ENCODE measurements around the gene DUSP22.

DUSP22 gene

DNA sequence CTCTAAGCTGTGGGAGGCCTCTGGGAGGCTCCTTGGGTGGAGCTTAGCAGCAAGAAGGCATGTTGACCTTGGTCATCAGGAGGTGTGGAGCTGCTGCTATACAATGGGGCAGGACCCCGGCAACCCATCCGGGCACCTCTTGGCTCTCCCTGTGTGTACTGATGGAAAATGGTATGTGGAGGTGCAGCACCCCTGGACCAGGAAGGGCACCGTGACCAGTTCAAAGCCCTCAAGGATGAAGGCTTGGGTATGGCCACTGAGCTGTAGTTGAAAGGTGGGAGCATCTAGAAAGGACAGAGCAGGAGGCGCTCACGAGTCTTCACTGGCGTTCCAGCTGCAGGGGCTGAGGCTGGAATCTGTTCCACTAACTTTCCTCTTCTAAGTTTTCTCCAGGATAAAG is 92.6 kb downstream of the DUSP22 start:
- peaks cover 16% of the 10 kb centered on the region for H3K27me3 Mint-ChIP-seq
- peaks cover 13% of the 10 kb centered on the region for H3K4me1 Mint-ChIP-seq
- no peak overlapping the region for H3K4me3 Mint-ChIP-seq
- H3K36me3 Mint-ChIP-seq (ENCODE audit: low read depth) = no peaks in the 10 kb centered on the region
- no peak for DNase-seq
- no peak overlapping the region for H3K27ac Mint-ChIP-seq
- H3K9me3 Mint-ChIP-seq = no peaks in the 10 kb centered on the region
- no peak for ATAC-seq

DNA sequence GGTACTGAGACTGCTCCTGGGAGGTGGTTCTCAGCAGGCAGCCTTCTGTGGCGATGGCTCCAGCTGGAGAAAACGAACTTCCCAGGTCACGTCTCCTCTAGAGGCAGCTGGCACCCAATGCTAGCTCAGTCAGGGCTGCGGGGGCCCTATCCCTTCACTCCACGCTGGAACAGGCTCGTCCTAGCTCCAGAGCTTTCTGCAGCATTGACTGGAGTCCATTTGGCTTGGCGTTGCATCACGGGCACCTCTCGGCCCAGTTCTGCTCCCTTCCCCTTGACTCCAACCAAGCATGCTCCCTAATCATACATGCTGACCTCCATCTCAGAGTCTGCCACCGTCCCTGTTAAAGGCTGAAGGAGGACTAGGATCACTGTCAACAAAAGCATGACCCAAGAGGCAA is 93.3 kb downstream of the DUSP22 start:
- Mint-ChIP-seq H3K4me1 (peaks cover 19% of the 10 kb centered on the region), H3K36me3 (ENCODE audit: low read depth) (no peaks in the 10 kb centered on the region), H3K9me3 (no peaks in the 10 kb centered on the region), H3K27me3 (peaks cover 13% of the 10 kb centered on the region), H3K4me3 (no peak overlapping the region), H3K27ac (no peak overlapping the region)
- DNase-seq (no peak), ATAC-seq (no peak)

DNA sequence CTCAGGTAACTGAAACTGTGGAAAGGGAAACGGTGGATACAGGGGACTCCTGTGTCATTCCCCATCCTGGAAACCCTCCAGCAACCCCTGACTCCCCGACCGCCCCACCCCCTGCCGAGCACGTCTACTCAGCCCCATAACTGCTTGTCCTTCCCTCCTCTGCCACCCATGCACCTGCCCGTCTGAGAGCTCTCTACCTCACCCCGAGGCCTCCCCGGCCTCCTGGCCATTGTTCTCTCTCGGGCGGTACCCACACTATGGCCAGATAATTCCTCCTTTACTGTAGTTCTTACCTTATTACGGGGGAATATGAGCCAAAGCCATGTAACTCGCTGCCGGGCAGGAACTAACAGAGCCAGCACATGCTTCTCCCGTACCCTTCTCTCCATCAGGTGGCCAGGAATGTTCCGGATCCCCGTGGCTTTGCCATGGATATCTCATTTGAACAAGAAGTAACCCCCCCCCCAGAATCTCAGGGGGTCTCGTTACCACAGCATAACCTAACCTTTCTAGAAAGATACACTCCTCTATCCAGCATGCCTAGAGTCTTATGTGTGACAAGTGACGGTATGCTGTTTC is 94.5 kb downstream of the DUSP22 start:
- H3K27ac Mint-ChIP-seq = no peak overlapping the region
- peaks cover 25% of the 10 kb centered on the region for H3K4me1 Mint-ChIP-seq
- ATAC-seq (no peak), DNase-seq (no peak)
- no peak overlapping the region for H3K4me3 Mint-ChIP-seq
- H3K9me3 Mint-ChIP-seq = no peaks in the 10 kb centered on the region
- peaks cover 10% of the 10 kb centered on the region for H3K27me3 Mint-ChIP-seq
- H3K36me3 Mint-ChIP-seq (ENCODE audit: low read depth) = peaks cover 2% of the 10 kb centered on the region

DNA sequence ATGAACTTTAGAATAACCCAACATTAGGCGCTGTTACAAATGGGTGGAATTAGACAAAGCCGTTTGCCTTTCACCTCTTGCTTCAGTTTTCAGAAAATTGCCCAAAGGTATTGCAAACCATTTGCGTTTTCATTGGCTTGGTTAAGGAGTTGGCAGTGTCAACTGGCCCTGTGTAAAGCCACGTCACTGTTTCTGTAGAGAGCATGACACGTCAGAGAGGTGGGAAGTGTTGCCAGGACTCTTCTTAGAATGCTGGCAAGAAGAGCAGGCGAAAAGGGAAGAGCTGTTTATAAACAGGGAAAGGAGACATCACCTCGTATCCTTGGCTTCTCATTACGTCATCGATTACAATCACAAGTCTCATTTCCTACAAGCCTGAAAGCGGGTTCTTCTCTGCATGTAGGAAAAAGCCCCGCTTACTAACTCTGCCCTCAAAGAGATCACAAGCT is 95.0 kb downstream of the DUSP22 start:
- H3K4me3 Mint-ChIP-seq = no peak overlapping the region
- no peak for DNase-seq
- peaks cover 5% of the 10 kb centered on the region for H3K27me3 Mint-ChIP-seq
- H3K9me3 Mint-ChIP-seq = no peaks in the 10 kb centered on the region
- no peak for ATAC-seq
- peaks cover 2% of the 10 kb centered on the region for H3K36me3 Mint-ChIP-seq (ENCODE audit: low read depth)
- no peak overlapping the region for H3K27ac Mint-ChIP-seq
- H3K4me1 Mint-ChIP-seq = peaks cover 23% of the 10 kb centered on the region

DNA sequence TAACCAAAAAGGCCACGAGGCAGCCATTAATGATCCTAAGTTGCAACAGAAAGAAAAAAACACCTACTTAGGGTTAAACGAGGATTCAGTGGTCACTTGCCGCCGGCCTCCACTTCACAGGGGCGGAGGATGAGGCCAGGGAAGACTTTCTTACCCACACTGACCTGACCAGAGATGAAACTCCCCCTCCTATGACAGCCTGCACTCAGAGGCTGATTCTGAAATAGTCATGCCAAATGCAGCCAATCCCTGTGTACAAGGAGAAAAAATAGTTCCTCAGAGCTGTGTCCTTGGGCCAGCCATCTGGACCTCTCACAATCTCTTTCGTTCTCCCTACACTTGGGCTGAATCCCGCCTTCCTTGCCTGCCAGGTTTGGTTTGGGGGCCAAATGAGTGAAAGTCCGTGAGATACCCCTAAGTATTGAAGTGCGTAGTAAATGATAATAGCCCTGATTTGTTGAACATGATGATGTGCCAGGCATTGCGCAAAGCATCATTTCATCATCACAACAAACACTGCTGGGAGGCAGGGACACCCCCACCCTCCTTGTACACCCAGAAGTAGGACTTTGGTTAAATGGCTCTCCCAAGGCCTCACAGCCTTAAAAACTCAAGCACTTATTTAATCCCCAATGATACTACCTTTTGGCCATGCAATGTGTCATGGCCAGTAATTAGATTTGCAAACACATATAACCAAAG is 96.1 kb downstream of the DUSP22 start:
- Mint-ChIP-seq H3K9me3 (no peaks in the 10 kb centered on the region), H3K4me3 (no peak overlapping the region)

DNA sequence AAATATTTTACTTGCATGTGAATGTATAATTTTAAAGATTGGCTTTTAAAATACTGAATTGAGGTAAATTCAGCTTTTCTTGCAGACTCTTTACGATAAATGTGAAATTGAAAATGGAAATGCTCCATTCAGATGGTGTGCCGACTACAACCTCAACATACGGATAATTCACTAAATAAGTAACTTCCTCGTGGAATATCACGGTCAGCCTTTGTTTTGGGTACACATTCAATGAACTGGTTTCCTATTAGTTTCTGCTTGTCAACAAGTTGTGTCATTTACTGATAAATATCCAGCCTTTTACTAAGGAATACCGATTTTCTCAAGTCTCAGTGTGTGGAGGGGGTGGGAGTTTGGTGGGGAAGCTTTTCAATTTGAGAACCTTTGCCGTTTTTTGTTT is 96.9 kb downstream of the DUSP22 start:
- DNase-seq = no peak
- H3K4me3 Mint-ChIP-seq = peak overlapping the region; percentile 87
- peak overlapping the region; percentile 91 for H3K27ac Mint-ChIP-seq
- H3K36me3 Mint-ChIP-seq (ENCODE audit: low read depth) = peaks cover 17% of the 10 kb centered on the region
- H3K4me1 Mint-ChIP-seq = peaks cover 29% of the 10 kb centered on the region
- no peak for ATAC-seq
- H3K9me3 Mint-ChIP-seq = no peaks in the 10 kb centered on the region
- H3K27me3 Mint-ChIP-seq = peaks cover 8% of the 10 kb centered on the region

More for the DNA sequence above, 96.1 kb downstream of the DUSP22 start:
- no peak for DNase-seq
- Mint-ChIP-seq H3K36me3 (ENCODE audit: low read depth) (peaks cover 10% of the 10 kb centered on the region), H3K4me1 (peaks cover 23% of the 10 kb centered on the region), H3K27ac (no peak overlapping the region), H3K27me3 (peaks cover 5% of the 10 kb centered on the region)
- ATAC-seq = no peak

DNA sequence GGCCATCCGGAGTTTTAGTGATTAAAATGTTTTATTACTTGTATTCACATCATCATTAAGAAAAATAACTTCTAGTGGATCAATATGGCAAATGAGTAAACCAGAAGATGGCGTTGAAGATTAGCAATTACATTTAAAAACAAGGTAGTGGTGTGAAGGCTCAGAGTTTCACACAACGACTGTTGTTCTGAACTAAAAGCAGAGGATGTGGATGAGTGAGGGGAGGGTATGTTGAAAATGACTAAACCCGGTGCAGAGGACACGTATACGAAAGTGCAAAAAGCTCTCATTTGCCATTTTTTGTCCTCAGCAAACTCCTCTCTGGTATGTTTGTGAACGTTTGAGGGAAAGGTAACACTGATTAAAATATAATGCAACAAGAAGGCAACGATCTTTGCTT is 97.3 kb downstream of the DUSP22 start:
- Mint-ChIP-seq H3K4me1 (peaks cover 31% of the 10 kb centered on the region), H3K4me3 (peak overlapping the region; percentile 87), H3K9me3 (no peaks in the 10 kb centered on the region), H3K27ac (peak overlapping the region; percentile 91), H3K36me3 (ENCODE audit: low read depth) (peaks cover 21% of the 10 kb centered on the region), H3K27me3 (peaks cover 8% of the 10 kb centered on the region)
- no peak for DNase-seq
- ATAC-seq = peak; percentile 60

DNA sequence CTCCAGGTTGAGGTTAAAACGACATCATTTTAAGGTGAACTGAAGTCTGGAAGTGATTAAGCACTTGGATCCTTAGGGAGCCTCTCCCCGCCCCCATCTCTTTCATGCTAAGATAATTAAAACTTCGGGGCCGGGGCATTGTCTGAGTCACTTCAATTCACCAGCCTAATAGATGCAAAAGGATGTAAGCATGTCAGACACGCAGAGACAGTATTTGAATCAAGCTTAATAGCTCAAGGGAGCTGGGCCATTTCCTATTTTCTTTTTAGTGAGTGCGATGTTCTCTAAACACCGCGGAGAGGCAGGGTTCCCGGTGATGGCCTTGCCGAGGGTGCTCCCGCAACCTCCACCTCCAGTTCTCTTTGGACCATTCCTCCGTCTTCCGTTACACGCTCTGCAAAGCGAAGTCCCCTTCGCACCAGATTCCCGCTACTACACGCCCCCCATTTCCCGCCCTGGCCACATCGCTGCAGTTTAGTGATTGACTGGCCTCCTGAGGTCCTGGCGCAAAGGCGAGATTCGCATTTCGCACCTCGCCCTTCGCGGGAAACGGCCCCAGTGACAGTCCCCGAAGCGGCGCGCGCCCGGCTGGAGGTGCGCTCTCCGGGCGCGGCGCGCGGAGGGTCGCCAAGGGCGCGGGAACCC is 98.7 kb downstream of the DUSP22 start:
- Mint-ChIP-seq H3K27ac (peak overlapping the region; percentile 91), H3K36me3 (ENCODE audit: low read depth) (peaks cover 35% of the 10 kb centered on the region), H3K9me3 (no peaks in the 10 kb centered on the region), H3K4me1 (peaks cover 45% of the 10 kb centered on the region), H3K27me3 (peaks cover 8% of the 10 kb centered on the region), H3K4me3 (peak overlapping the region; percentile 87)
- ATAC-seq = peak; percentile 15
- DNase-seq = peak; percentile 64

DNA sequence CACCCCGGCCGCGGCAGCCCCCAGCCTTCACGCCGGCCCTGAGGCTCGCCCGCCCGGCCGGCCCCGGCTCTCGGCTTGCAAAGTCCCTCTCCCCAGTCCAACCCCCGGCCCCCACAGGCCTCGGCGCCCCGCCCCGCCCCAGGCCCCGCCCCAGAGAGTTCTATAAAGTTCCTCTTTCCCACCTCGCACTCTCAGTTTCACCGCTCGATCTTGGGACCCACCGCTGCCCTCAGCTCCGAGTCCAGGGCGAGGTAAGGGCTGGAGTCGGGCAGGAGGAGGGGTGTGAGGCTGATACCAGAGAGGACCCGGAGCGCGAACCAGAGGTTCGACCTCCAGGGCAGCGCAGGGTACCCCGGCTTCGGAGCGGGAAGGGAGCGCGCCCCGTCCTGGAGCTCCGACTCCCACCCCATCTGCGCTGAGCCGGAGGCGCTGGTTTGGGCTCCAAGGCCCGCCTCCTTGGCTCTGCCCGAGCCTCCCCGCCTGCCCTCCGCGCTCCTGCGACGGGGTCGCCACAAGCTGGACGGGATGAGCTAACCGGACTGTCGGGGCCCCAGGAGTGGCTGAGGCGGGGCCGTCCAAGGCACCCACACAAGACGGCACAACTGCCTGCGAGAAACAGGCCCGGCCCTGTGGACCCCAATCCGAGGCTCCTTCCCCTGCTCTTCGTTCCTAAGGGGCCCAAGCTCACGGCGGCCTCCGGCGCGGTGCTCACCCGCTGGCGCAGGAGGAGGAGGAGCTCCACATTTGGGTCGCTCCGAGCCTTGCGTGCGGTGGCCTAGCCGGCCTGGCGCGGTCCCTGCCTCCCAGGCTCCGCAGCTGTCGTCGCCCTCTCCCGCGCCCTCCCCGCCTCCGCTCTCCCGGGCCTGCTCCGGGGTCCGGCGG is 99.5 kb downstream of the DUSP22 start, which contains the start of gene IRF4:
Gene IRF4 (plus strand): TSS at position 194 of the 882 bp plus-strand sequence. CDS start 1,401 bp downstream, outside the sequence.
- ATAC-seq (peak; percentile 48), DNase-seq (peak; percentile 80)
- Mint-ChIP-seq H3K27me3 (peaks cover 8% of the 10 kb centered on the region), H3K4me3 (peak within 1 kb of the TSS; percentile 87), H3K36me3 (ENCODE audit: low read depth) (peaks cover 39% of the 10 kb centered on the region), H3K27ac (peak within 1 kb of the TSS; percentile 94), H3K4me1 (peaks cover 49% of the 10 kb centered on the region), H3K9me3 (no peaks in the 10 kb centered on the region)

DNA sequence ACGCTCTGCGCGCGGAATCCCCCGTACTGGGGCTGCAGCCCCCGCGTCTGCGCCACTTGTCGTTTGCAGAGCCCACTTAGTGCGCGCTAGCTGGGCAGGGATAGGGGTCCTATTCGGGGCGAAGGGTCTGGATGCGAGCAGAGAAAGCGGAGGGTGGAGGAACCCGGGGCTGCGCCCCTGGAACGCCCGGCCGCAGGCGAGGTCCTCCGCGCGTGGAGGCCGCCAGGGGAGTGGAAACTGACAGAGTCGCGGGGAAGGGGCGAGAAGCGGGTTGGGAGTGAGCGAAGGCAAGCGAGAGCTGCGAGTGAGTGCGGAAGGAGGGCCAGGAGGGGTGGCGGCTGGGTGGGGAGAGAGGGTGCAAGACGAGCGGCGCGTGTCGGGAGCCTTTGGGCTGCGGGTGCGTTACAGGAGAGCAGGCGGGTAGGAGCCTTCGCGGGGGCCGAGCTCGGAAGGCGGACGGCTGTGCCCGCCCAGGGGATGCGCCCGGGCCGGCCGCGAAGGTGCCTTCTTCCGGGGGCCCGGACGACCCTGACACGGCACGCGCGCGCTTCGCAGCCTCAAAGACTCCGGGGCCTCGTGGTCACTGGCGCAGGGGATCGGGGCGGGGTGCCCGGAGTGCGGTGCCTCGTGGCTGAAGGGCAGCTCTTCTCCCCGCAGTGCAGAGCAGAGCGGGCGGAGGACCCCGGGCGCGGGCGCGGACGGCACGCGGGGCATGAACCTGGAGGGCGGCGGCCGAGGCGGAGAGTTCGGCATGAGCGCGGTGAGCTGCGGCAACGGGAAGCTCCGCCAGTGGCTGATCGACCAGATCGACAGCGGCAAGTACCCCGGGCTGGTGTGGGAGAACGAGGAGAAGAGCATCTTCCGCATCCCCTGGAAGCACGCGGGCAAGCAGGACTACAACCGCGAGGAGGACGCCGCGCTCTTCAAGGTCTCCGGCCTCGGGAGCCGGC is 100.4 kb downstream of the DUSP22 start:
- no peaks in the 10 kb centered on the region for H3K9me3 Mint-ChIP-seq
- peak overlapping the region; percentile 94 for H3K27ac Mint-ChIP-seq
- peaks cover 48% of the 10 kb centered on the region for H3K36me3 Mint-ChIP-seq (ENCODE audit: low read depth)
- peak; percentile 38 for DNase-seq
- ATAC-seq = no peak
- H3K4me1 Mint-ChIP-seq = peaks cover 58% of the 10 kb centered on the region
- peaks cover 5% of the 10 kb centered on the region for H3K27me3 Mint-ChIP-seq
- peak overlapping the region; percentile 87 for H3K4me3 Mint-ChIP-seq

DNA sequence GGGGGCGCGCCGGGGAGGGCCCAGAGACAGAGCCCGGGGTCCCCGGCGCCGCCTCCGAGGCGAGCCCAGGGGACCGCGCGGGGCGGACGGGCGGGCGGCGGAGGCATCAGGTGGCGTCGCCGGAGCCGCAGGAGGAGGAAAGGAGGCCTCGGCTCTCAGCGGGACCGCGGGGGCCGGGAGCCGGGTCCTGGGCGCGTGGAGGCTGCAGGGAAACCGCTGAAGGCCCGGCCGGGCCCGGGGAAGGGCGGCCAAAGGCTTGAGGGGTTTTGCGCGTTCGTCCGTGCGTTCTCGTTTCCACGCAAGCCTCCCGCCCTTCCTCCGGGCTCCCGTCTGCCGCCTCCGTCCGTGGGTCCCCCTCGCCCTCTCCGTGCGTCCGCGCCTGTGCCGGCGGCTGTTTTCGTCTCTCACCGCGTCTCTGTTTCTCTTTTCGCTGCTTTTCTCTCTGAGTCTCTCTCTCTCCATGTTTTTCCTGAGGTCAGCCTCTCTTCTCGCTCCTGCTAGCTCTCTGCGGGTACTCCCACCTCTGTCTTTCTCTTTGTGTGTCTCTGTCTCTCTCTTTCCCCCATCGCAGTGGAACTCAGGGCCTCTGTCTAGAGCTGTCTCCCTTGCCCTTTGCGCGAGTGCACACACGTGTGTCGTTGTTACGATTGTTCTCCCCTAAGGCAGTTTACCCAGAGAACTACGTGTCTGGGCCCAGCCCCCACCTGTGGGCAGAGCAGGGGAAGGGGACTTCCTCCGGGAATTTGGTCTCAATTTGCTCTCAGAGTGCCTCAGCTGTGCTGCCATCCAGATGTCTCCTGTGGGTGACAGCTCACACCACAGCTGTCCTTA is 101.3 kb downstream of the DUSP22 start:
- Mint-ChIP-seq H3K4me1 (peaks cover 67% of the 10 kb centered on the region), H3K4me3 (peak overlapping the region; percentile 100), H3K9me3 (no peaks in the 10 kb centered on the region), H3K36me3 (ENCODE audit: low read depth) (peaks cover 57% of the 10 kb centered on the region), H3K27me3 (peaks cover 5% of the 10 kb centered on the region), H3K27ac (peak overlapping the region; percentile 100)
- ATAC-seq (peak; percentile 18), DNase-seq (peak; percentile 36)

DNA sequence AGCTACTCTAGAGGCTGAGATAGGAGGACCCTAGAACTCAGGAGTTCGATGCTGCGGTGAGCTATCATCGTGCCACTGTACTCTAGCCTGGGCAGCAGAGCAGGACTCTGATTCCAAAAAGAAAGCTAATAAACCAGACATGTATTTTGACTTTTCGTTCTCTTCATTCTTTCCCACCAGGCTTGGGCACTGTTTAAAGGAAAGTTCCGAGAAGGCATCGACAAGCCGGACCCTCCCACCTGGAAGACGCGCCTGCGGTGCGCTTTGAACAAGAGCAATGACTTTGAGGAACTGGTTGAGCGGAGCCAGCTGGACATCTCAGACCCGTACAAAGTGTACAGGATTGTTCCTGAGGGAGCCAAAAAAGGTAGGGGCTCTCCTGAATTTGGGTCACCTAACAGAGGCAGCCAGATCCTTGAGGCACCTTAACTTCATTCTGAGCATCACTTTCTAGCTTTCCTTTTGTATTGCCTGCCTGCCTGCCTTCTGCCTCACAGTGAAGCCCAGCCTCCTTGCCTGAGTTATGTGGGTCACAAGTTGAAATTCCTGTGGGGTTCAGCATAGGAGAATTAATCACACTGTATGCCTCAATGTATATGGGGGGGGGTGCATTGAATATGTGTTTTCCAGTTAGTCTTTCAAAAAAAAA is 102.5 kb downstream of the DUSP22 start:
- ATAC-seq = no peak
- Mint-ChIP-seq H3K27ac (peak overlapping the region; percentile 65), H3K27me3 (peaks cover 3% of the 10 kb centered on the region), H3K4me3 (peak overlapping the region; percentile 100), H3K9me3 (no peaks in the 10 kb centered on the region), H3K36me3 (ENCODE audit: low read depth) (peaks cover 68% of the 10 kb centered on the region), H3K4me1 (peaks cover 70% of the 10 kb centered on the region)
- no peak for DNase-seq
